ENCODE data around the gene SFRP2. TPM values are rescaled to one million over a fixed set of nuclear protein-coding genes. Genes with fewer than 3 reads are reported as not detected.

The SFRP2 gene
- total RNA-seq, 1 experiment from 2014 or later, result not detected

GRCh38 chr4:153823483-153823882 is 34.6 kb upstream of the SFRP2 start:
- Mint-ChIP-seq H3K27ac (ENCODE audit: unreplicated experiment) (no peak overlapping the region), H3K4me1 (ENCODE audit: low read depth, unreplicated experiment) (no peaks in the 10 kb centered on the region), H3K36me3 (ENCODE audit: insufficient read depth, unreplicated experiment) (no peaks in the 10 kb centered on the region), H3K4me3 (ENCODE audit: unreplicated experiment) (no peak overlapping the region), H3K27me3 (ENCODE audit: insufficient read depth, unreplicated experiment) (peaks cover 8% of the 10 kb centered on the region), H3K9me3 (ENCODE audit: unreplicated experiment) (peaks cover under 1% of the 10 kb centered on the region)
- CTCF ChIA-PET, result no interaction called here
- Histone ChIP-seq H3K36me3 (ENCODE audit: control insufficient read depth, insufficient read depth, low read length) (no peaks in the 10 kb centered on the region), H3K9me3 (no peaks in the 10 kb centered on the region), H3K27me3 (replicated peaks; ENCODE audit: control insufficient read depth, insufficient read depth, low read length) (no peaks in the 10 kb centered on the region), H3K4me3 (ENCODE audit: low read depth, low read length) (no peak overlapping the region), H3K4me1 (no peaks in the 10 kb centered on the region)
- no peak for DNase-seq
- TF ChIP-seq CTCF (IDR thresholded peaks at IDR 0.05; ENCODE audit: insufficient read depth in 1 of 2, low read depth in 1 of 2, low read length in 1 of 2, severe bottlenecking in 1 of 2, unreplicated experiment in 1 of 2), result no peak
- POLR2A ChIA-PET, result no interaction called here
- no TSS peak for BruUV-seq (replicated peaks)
- intact Hi-C loops (cut with micrococcal nuclease; ENCODE audit: unreplicated experiment), result no loop called here

GRCh38 chr4:153822316-153822715 is 33.4 kb upstream of the SFRP2 start:
- no TSS peak for BruUV-seq (replicated peaks)
- no peak for DNase-seq
- Mint-ChIP-seq H3K9me3 (ENCODE audit: unreplicated experiment) (peaks cover 9% of the 10 kb centered on the region), H3K4me1 (ENCODE audit: low read depth, unreplicated experiment) (no peaks in the 10 kb centered on the region), H3K36me3 (ENCODE audit: insufficient read depth, unreplicated experiment) (no peaks in the 10 kb centered on the region), H3K4me3 (ENCODE audit: unreplicated experiment) (no peak overlapping the region), H3K27me3 (ENCODE audit: insufficient read depth, unreplicated experiment) (peaks cover 11% of the 10 kb centered on the region), H3K27ac (ENCODE audit: unreplicated experiment) (no peak overlapping the region)
- intact Hi-C loops (cut with micrococcal nuclease; ENCODE audit: unreplicated experiment), result no loop called here
- H3K27me3 ChIP-seq (replicated peaks; ENCODE audit: control insufficient read depth, insufficient read depth, low read length), result no peaks in the 10 kb centered on the region
- TF ChIP-seq CTCF (IDR thresholded peaks at IDR 0.05; ENCODE audit: insufficient read depth in 1 of 2, low read depth in 1 of 2, low read length in 1 of 2, severe bottlenecking in 1 of 2, unreplicated experiment in 1 of 2), result no peak
- no peak overlapping the region for H3K4me3 ChIP-seq (ENCODE audit: low read depth, low read length)
- no peaks in the 10 kb centered on the region for H3K36me3 ChIP-seq (ENCODE audit: control insufficient read depth, insufficient read depth, low read length)
- POLR2A ChIA-PET, result no interaction called here
- CTCF ChIA-PET, result no interaction called here
- no peaks in the 10 kb centered on the region for H3K9me3 ChIP-seq
- no peaks in the 10 kb centered on the region for H3K4me1 ChIP-seq

GRCh38 chr4:153817466-153817865 is 28.6 kb upstream of the SFRP2 start:
- Mint-ChIP-seq H3K27me3 (ENCODE audit: insufficient read depth, unreplicated experiment) (peaks cover 8% of the 10 kb centered on the region), H3K4me3 (ENCODE audit: unreplicated experiment) (no peak overlapping the region), H3K27ac (ENCODE audit: unreplicated experiment) (no peak overlapping the region), H3K36me3 (ENCODE audit: insufficient read depth, unreplicated experiment) (no peaks in the 10 kb centered on the region), H3K4me1 (ENCODE audit: low read depth, unreplicated experiment) (no peaks in the 10 kb centered on the region), H3K9me3 (ENCODE audit: unreplicated experiment) (peaks cover 9% of the 10 kb centered on the region)
- H3K27me3 ChIP-seq (replicated peaks; ENCODE audit: control insufficient read depth, insufficient read depth, low read length), result no peaks in the 10 kb centered on the region
- intact Hi-C loops (cut with micrococcal nuclease; ENCODE audit: unreplicated experiment), result no loop called here
- CTCF ChIA-PET, result no interaction called here
- POLR2A ChIA-PET, result no interaction called here
- no peaks in the 10 kb centered on the region for H3K36me3 ChIP-seq (ENCODE audit: control insufficient read depth, insufficient read depth, low read length)
- H3K9me3 ChIP-seq, result no peaks in the 10 kb centered on the region
- H3K4me1 ChIP-seq, result no peaks in the 10 kb centered on the region
- no TSS peak for BruUV-seq (replicated peaks)
- TF ChIP-seq CTCF (IDR thresholded peaks at IDR 0.05; ENCODE audit: insufficient read depth in 1 of 2, low read depth in 1 of 2, low read length in 1 of 2, severe bottlenecking in 1 of 2, unreplicated experiment in 1 of 2), result no peak
- no peak for DNase-seq
- no peak overlapping the region for H3K4me3 ChIP-seq (ENCODE audit: low read depth, low read length)

Data from Caco-2 (cell line).